Erythroblast (primary cell): Measurements from ENCODE around the gene GALNT10.
"Not testable (repeated sequence)": the region's sequence is repeated elsewhere in the genome, so short reads cannot be mapped to it uniquely, and the experiment has no call there.

Experiments
- DNase-seq, 2 experiments: peaks; one replicate each; lab custom pipeline; 2025; lab: John Stamatoyannopoulos, UW
- GATA1 ChIP-seq: IDR thresholded peaks from 2 replicates; pipeline ENCODE4 v1.6.1; 2011; ENCODE audit warnings: low read depth, mild to moderate bottlenecking, control low read depth, low read length, moderate library complexity
- POLR2A ChIP-seq: IDR thresholded peaks from 2 replicates; pipeline ENCODE4 v1.6.1; 2011; ENCODE audit warnings: mild to moderate bottlenecking, low read length

Gene GALNT10

DNA sequence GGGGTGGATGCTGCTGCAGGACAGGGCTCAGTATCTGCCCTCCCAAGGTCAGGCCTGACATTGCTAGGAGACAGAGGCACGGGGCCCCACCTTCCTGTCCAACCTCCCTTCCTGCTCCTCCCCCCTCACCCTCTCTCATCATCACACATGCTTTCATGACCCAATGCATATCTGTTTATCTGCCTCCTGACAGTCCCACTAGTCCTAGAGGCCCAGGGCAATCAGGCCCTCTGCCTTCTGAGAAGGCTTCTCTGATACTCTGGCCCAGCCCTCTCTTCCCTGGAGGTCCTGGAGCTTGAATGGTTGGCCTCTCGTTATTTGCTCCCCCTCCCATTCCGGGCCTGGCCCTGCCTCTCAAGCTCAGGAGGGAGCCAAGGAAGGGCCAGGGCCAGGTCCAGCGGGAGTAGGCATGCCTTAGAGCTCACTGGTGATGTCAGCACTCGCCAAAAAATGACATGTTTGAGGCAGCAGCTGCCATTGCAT is 164.6 kb downstream of the GALNT10 start:
- DNase-seq: peak; percentile 90 to 92
- TF ChIP-seq POLR2A: no peak
- no peak for TF ChIP-seq GATA1

DNA sequence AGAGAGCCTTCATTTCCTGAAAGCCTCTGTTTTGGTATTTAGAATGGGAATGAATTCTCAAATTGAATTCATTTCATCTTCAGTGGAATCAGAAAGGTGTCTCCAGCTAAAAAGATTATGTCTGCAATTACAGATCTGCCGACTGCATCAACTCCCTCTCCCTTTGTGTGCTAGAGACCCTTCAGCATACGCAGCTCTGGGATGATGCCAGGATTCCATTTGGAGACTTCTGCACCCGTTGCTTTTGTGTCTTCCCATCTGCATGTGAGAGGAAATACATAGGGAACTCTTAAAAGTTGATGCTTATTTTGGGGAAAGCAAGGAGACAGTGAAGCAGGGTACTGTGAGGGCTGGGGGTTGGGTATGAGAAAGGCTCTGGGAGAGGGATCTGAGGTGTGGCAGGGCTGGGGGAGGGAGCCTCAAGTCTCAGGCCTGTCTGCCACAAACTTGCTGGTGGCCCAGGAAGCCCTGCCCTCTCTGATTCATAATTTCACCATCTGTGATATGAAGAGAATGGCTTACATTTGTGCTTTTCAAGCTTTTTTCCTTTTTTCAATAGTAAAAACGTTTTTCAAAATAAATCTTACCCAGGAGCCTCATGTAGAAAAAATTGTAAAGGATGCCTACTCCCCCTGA is 165.6 kb downstream of the GALNT10 start:
- no peak for TF ChIP-seq POLR2A
- TF ChIP-seq GATA1: no peak
- no peak for DNase-seq

DNA sequence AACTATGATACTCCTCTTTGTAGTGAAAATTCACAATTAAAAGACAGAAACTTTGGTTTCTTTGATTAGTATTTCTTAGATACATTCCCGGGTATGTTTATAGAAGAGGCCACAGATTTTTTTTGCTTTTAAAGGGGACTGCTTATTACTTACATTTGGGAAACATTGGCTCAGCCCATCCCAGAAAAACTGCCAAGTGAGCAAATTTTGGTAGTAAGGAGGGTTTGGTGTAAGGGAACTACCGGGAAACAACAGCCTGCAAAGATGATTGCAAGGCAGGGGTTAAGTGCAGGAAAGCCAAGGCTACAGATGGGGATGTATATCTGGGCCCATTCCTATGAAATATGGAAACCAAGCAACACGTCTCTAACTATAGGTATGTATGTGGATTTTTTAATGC is 166.4 kb downstream of the GALNT10 start:
- no peak for TF ChIP-seq GATA1
- no peak for TF ChIP-seq POLR2A
- DNase-seq: no peak

DNA sequence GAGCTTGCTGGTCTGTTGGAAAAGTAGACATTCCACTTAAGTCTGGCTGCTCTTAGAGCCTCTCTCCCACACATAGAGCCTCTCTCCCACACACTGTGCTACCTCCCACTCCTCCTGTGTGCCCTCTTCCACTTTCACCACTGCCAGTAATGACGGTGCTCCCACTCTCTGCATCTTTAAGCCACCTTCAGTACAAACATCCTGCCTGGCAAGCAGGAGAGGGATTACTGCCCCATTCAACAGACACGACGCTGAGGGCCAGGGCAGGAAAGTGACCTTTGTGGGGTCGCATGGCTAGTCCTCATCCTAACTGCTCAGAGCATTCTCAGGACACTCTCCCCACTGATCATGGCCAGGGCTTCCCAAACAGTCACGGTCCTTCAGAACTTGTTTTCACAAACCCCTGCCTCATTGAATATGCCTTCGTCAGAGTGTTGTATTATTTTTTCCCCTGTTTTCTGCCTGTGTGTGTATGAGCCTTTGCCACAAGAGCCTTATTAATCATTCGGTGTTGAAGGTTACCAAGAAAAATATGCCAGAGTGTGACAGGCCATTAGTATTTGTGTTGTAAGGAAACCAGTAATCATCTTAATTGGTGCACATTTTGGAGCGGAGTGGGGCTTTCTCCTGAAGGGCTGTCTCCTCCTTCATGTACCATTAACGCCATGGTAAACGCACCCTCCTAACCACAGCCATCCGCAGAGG is 168.1 kb downstream of the GALNT10 start:
- DNase-seq: no peak
- TF ChIP-seq GATA1 (no peak), POLR2A (no peak)

DNA sequence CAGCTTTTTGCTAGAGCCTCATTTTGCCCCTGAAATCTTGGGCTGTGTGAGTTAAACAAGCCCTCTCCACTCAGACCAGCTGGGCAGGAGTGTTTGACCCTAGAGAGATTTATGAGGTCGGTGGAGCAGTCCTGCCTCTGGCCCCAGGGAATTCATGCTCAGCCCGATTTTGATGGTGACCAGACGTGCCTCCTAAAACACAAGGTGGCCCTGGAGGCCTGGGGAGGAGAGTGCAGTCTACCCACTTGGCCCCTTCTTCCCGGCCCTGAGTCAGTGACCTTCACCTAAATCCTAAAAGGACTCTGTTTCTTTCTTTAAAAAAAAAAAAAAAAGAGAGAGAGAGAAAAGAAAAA is 168.7 kb downstream of the GALNT10 start:
- DNase-seq: no peak
- no peak for TF ChIP-seq POLR2A
- no peak for TF ChIP-seq GATA1

DNA sequence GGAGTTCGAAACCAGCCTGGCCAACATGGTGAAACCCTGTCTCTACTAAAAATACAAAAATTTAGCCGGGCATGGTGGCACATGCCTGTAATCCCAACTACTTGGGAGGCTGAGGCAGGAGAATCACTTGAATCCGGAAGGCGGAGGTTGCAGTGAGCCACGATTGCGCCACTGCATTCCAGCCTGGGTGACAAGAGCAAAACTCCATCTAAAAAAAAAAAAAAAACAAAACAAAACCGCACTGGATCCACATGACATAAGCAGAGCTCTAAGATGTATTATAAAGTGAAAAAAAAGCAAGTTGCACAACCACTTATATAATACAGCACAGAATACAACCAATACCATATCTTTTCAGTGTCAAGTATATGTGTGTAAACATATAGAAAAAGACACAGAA is 169.7 kb downstream of the GALNT10 start:
- not testable (repeated sequence) for DNase-seq

DNA sequence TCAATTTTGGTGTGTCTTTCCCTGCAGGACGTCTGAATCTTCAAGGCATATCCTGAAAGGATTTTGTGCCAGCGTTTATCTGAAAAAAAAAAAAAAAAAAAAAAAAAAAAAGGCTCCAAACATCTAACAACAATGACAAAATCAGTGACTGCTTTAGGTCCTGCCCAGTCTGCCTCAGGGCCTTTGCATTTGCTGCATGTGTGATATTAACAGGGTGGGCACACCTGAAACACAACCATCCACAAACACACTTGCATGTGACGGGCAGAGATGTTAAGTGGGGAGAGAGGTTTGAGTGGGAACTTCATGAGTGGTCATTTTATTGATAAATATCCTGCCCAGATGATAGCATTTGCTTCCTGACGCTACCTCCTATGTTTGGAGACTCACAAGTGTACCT is 172.9 kb downstream of the GALNT10 start:
- DNase-seq: no peak
- no peak for TF ChIP-seq POLR2A
- TF ChIP-seq GATA1: no peak

DNA sequence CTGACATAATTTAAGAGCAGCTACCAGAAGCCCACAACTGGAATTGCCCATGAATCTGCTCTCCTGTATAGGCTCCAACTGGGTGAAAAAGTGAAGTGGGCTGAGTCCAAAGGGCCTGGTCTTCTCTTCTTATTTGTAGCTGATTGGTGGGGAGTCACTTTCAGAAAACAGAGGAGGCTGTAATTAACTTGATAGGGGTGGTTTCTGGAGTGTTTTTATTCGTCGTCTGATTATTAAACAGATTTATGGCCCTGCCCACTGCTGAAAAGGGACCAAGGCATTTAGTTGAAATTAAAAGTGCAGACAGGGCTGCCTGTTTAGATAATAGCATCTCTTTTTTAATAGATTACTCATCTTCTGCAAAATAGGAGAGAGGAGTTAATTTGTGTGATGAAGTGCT is 174.2 kb downstream of the GALNT10 start:
- no peak for TF ChIP-seq POLR2A
- TF ChIP-seq GATA1: no peak
- DNase-seq: no peak

DNA sequence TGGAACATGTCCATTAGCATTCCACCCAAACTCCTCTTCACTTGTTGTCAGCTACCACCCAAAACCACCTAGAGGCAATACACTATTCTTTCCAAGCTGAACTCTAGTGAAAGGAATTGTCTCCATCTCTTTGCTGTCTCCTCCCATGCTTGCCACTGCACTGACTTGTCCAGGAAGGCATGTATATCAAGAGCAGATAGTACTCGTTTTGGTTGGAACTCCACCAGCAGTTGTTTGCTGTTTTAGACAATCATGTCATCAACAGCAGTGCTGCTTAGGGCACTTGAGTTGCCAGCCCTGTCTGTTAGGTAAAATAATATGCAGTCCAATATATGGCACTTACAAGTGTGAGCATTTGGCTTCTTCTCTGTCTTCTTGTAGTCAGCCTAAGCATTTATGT is 175.3 kb downstream of the GALNT10 start:
- DNase-seq: peak; percentile 16 to 20
- no peak for TF ChIP-seq POLR2A
- TF ChIP-seq GATA1: no peak

DNA sequence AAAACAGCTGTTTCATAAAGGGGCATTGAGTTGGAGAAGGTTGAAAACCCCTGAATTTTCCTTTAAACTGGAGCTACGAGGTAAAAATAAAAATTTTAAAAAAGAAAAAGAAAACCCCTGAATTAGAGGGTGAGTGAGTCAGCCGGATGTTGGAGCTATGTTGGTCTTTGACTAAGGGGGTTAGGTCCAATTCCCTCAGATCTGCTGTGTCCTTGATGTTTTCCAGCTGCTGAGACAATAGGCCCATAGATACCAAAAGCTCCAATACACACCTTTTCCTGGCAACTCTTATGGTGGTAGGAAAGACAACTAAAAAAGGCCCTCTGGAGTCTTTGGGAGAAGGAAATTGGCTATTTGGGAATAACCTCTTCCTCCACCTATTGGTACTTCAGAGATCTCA is 175.8 kb downstream of the GALNT10 start:
- no peak for DNase-seq
- TF ChIP-seq GATA1 (no peak), POLR2A (no peak)

DNA sequence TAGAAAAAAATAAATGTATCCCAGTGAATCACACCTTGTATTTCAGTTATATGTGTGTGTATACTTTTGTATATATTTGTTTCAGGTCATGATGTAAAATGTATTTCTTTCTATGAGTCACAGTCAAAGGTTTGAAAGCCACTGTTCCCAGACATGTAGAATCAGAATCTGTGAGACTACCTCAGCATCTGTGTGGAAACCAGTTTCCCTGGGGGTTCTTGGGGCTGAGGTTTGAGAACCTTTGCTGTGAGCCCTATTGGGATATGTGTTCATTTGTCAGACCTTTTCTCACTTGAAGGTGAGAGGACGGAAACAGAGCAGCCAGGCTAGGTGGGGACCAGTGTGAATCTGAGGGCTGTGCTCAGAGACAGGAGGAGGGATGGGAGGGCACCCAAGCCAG is 176.6 kb downstream of the GALNT10 start:
- DNase-seq: no peak
- no peak for TF ChIP-seq GATA1
- no peak for TF ChIP-seq POLR2A

DNA sequence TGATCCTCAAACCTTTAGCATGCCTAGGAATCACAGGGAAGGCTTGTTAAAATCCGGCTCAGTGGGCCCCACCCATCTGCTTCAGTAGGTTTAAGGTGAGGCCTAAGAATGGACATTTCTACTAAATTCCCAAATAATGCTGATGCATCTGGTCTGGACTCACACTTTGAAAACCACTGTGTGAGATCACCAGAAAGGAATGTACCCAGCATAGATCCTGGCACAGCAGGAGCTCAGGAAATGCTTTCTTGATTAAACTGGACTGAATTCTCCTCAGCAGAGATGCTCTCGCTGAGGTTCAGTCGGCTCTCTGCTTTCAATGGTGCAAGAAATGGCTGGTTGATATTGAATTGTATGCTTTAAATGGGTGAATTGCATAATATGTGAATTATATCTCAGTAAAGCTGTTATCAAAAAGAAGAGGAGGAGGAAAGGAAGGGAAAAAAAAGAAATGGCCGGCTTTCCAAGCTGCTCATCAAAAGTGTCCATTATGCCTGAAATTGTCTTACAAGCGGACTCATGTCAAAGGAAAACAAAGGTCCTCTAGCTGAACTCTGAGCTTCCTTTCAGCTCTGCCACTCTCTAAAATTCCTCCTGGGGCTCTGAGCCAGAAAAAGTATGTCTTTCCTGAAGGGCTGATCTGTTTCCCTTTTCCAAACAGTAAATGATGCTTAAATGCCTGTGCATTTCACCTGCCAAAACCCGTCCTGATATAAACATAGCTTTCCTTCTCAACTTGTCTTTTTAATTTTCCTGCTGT is 177.7 kb downstream of the GALNT10 start:
- no peak for TF ChIP-seq POLR2A
- no peak for TF ChIP-seq GATA1
- no peak for DNase-seq

DNA sequence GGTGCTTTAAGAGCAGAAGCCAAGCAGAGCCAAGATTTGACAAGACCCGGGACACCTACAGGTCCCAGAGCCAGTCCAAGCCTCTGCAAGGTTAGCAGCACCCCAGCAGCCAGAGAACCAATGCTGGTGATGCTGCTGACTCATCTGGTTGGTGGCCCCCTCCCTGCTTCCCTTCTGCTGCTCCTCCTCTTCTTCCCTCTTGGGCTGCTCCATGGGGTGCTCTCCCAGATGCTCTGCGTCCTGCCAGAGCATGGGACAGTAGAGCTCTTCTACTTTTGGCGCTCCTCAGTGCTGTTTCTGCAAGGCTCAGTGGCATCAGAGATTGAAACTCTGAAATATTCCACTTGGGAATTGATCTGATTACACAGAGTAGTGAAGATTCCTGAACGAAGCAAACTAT is 179.1 kb downstream of the GALNT10 start:
- TF ChIP-seq POLR2A (no peak), GATA1 (no peak)
- DNase-seq: peak; percentile 41 to 65

DNA sequence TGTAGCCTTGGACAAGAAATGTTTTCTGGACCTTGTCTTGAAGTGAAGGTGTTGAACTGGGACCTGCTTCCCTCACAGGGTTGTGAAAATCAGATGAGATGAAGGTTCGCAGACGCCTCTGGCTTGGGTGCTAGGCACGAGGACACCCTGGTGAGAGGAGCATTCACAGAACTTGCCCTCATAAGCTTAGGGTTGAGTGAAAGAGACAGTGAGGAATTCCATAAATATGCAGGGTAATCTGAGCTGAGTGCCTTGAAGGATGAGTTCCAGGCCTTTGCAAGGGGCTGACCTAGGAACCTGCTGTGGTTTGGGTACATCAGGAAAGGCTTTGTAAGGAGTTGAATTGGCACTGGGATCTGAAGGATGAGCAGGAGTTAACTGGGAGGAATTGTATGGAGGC is 179.6 kb downstream of the GALNT10 start:
- no peak for DNase-seq
- TF ChIP-seq POLR2A: no peak
- no peak for TF ChIP-seq GATA1
